NCI-H2171 treated with DMSO at 0.1 percent for 48 hours (cell line): ENCODE results near the gene MCMBP.
"Not testable (repeated sequence)": the region's sequence is repeated elsewhere in the genome, so short reads cannot be mapped to it uniquely, and the experiment has no call there.

Experiments used
- DNase-seq: peaks from one replicate; lab custom pipeline; 2025; lab: John Stamatoyannopoulos, UW

The MCMBP gene, protein sequence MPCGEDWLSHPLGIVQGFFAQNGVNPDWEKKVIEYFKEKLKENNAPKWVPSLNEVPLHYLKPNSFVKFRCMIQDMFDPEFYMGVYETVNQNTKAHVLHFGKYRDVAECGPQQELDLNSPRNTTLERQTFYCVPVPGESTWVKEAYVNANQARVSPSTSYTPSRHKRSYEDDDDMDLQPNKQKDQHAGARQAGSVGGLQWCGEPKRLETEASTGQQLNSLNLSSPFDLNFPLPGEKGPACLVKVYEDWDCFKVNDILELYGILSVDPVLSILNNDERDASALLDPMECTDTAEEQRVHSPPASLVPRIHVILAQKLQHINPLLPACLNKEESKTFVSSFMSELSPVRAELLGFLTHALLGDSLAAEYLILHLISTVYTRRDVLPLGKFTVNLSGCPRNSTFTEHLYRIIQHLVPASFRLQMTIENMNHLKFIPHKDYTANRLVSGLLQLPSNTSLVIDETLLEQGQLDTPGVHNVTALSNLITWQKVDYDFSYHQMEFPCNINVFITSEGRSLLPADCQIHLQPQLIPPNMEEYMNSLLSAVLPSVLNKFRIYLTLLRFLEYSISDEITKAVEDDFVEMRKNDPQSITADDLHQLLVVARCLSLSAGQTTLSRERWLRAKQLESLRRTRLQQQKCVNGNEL

DNA sequence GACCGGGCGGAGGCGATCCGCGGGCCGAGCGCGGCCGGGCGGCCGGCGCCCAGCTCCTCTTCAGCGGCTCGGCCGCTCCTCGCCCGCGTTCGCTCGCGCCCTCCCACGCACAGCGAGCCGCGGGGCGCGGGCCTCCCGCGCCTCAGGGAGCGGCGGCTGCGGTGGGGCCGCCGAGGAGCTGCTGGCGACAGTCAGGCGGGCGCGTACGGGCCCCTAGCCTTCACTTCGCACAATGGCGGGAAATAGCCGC, at the start of gene MCMBP:
Gene MCMBP (minus strand): TSS at position 234 of the 250 bp plus-strand sequence. CDS start 259 bp downstream, outside the sequence.
- DNase-seq = no peak

DNA sequence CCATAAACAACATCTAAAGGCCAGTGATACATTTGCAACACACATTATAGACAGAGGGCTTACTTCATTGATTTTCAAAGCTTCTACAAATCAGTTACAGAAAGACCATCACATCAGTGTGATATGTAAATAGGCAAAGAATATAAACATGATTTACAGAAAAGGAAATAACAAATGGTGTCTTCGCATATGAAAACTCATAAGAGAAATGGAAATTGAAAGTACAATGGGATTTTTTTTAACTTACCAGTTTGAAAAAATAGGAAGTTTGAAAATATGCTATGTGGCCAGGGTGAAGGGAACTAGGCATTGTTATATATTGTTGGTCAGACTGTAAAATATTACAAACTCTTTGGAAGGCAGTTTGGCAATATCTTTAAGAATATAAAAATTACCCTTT, 47.2 kb upstream of the MCMBP start:
- DNase-seq = no peak

DNA sequence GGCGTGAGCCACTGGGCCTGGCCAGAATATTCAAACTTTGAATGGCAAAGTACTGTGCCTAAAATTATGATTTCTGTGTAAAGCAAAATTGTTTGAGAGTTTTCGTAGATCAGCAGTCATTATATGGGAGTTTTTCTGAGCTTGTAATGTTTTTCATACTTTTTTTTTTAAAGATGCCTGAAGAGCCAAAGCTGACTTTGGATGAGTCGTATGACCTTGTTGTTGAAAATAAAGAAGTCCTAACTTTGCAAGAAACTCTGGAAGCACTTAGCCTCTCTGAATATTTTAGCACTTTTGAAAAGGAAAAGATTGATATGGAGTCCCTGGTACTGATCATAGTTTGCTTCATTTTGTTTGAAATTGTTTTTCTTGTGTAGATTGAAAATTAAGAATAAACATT, 46.6 kb upstream of the MCMBP start:
- no peak for DNase-seq

DNA sequence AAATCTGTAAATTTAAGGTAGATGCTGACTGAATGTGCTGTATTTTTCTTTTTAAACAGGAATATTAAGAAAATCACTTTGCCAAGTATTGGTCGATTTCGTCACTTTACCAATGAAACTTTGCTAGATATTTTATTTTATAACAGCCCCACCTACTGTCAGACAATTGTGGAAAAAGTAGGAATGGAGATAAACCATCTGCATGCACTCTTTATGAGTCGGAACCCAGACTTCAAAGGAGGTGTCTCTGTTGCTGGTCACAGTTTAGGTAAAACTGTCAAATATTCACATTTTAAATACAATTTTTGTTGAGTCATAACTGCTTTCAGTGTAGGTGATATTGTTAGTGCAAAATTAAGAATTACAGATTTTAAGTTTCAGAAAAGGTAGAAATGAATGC, 45.1 kb upstream of the MCMBP start:
- no peak for DNase-seq

DNA sequence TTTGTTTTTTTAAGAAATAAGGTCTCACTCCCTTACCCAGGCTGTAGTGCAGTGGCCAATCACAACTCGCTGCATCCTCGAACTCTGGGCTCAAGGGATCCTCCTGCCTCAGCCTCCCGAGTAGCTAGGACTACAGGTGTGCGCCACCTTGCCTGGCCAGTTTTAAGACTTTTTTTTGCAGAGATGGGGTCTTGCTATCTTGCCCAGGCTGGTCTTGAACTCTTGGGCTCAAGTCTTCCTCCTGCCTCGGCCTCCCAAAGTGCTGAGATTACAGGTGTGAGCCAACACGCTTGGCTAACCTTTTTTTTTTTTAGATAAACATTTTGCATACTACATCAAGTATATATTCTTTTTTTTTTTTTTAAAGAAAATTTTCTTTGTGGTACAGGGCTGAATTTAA, 38.0 kb upstream of the MCMBP start:
- DNase-seq = no peak

DNA sequence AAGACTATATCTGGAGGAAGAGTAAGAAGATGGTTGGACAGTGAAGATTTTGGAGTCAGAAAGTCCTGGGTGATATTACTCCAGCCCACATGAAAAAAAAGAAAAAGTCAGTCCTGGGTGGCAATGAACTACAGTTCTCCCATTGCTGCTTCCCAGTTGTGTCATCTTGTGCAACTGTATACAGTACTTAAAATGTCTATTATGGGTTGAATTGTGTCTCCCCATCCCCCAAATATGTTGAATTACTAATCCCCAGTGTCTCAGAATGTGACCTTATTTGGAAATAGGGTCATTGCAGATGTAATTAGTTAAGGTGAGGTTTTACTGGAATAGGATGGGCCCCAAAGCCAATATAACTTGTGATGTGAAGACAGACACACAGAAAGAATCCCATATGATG, 35.5 kb upstream of the MCMBP start:
- DNase-seq = no peak

DNA sequence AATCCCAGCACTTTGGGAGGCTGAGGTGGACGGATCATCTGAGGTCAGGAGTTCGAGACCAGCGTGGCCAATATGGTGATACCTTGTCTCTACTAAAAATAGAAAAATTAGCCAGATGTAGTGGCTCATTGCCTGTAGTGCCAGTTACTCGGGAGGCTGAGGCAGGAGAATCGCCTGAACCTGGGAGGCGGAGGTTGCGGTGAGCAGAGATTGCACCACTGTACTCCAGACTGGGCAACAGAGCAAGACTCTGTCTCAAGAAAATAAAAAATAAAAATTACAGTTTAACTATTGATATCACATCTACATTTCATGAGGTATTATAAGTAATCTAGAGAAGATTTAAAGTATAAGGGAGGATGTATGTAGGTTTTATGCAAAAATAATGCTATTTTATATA, 35.1 kb upstream of the MCMBP start:
- DNase-seq = not testable (repeated sequence)

DNA sequence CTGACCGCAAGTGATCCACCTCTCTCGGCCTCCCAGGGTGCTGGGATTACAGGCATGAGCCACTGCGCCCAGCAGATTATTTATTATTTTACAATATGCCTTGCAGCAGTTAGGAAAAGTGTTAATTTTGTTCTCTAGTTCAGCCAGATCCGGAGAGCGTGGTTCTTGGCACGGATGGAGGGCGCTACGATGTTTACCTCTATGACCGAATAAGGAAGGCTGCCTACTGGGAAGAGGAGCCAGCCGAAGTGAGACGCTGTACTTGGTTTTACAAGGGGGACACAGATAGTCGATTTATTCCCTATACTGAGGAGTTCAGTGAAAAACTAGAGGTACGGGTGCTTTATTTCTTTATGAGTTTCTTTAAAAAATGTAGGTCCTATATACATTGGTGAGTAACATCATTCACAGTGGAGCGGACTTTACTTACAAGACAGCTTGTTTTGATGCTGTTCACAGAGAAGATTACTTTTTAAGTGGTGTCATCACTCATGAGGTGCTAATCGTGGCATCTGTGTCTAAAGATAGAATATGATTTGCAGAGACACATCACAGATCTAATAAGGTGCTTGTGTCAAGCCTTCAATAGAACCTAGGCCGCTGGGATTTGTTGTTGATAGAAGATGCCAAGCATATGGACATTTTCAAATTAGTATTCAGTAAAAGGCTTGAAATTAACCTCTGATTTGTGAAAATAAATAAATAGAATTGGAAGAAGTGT, 31.5 kb upstream of the MCMBP start:
- DNase-seq = no peak

DNA sequence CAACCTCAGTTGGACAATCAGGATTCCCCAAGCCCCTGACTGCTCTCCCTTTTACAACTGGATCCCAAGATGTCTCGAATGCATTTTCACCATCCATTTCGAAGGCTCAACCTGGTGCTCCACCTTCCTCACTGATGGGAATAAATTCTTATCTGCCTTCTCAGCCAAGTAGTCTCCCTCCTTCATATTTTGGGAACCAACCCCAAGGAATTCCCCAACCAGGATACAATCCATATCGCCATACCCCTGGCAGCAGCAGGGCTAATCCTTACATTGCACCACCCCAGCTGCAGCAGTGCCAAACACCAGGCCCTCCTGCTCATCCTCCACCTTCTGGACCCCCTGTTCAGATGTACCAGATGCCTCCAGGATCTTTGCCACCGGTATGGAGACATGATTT, 25.9 kb upstream of the MCMBP start:
- DNase-seq = no peak

DNA sequence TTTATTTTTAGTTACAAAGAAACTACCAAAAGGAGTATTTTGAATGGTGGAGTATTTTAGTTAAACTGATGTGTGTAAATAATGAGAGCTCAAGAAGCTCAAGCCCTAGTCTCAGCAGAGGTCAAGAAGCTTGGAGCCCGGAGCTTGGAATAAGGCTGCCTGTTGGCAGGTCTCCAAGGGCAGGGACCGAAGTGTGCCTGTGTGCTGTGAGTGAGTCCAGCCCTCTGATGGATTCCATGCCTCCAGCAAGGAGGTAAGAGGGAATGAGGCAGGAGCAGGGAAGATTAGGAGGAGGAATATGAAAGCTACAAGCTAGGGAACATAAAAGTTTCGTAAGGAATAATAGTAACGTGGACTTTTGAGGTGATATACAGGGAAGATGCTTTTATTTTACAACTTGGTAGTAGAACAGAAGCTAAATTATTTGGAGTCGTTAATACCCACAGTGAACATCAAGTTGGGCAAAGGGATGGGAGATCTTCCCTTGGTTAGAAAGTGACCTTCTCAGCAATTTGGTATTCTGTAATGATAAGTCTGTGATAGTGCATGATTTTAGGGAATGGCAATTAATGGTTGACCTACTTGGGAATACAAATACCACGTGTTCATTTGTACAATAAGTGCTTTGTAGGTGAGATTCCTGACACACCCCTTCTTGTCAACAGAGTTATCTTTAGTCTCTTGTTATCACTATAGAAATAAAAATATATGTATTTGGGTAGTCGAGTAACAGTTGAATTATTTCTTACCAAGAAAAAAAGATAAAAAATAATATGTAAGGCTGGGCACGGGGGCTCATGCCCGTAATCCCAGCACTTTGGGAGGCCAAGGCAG, 24.5 kb upstream of the MCMBP start:
- DNase-seq = no peak

DNA sequence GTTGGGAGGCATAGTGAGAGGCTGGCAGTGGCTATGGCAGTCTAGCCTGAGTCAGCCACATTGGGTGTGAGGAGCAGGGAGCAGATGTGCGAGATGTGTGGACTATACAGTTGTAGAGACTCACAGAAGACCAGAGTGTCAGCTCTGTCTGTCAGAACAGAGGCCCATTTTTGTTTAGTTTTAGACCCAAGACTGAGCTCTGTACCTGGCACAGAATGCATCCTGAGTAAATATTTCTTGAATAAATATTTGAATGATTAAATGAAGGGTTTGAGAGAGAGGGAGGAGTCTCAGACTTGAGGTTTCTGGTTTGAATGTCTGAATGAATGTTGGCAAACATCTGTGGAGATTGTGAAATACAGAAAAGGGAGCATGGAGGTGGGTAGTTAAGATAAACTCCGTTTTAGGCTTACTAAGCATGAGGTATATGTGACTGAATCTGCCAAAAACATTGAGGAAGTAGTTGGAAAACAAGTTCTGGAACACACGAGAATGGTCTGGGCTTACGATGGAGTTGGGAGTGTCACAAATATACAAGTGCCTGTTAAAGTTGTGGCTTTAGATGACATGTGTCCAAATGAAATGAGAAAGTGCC, 23.5 kb upstream of the MCMBP start:
- no peak for DNase-seq

DNA sequence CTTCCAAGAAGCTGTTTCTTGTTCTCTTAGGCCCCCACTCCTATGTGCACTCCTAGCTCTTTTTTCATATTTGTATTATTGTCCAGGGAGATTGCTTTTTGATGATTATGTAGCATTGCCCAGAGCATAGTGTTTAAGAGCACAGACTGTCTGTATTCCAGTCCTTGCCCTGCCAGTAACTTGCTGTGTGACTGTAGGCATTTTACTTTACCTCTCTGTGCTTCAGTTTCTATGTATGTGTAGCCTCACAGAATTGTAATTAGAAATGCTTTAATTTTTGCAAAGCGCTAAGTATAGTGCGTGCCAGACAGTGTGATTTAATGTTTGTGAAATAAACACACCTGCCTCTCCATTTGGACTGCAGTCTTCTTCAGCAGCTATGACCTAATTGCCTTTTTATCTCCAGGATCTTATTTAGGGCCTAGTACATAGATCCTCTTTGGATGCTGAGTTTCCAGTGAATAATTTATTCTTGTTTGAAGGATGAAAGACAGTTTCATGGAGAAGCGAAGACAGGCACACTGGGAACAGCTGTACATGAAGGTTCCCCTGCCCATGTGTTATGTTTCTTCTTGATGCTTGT, 21.3 kb upstream of the MCMBP start:
- no peak for DNase-seq

DNA sequence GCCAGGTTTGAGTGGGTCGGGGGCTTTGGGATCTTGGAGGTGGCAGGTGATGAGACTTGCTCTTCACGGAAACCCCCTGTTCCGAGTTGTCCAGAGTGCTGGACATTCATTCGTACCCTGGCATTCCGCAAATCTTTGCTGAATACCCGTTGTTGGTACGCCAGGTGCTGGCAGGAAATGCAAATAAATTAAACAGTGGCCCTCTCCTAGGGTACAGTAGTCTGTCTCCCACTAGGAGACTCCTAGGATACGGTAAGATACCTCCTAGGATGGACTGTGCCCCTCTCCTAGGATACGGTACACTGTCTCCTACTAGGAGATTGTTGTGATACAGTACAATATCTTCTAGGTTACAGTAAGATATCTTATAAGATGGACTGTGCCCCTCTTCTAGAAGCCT, 20.4 kb upstream of the MCMBP start:
- no peak for DNase-seq

DNA sequence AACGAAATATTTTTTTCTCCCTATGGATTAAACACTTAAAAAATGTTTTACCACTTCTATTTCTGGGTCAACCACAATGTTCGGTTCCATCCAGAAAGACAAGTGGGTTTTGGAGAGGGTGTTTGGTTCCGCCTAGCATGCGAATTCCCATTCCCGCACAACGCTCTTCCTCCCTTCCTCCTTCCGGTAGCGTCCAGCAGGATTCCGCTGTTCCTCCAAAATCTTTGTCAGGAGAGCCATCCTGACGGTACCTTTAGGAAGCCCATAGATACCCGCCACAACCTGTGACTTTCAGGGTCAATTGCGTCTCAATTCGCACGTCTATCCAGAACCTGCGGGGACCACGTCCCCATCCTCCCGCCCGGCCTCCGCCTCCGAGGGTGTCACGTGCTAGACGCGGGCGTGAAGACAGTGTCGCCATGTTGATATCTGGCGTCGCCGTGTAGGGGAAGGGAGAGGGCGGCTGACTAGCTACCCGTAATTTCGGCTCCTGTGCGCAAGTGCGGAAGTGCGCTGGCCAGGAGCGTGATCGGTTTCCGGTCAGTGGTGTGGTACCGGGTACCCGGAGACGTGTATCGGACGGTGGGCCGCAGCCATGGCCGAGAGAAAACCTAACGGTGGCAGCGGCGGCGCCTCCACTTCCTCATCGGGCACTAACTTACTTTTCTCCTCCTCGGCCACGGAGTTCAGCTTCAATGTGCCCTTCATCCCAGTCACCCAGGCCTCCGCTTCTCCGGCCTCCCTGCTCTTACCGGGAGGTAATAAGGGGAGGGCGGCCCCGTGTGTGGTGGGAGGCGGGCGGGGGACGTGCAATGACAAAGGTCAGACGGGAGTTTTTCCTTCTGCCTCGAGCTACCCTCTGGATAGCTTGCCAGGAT, 19.8 kb upstream of the MCMBP start, which contains the start of gene SEC23IP:
Gene SEC23IP (plus strand): TSS at position 543 of the 878 bp plus-strand sequence. CDS start 53 bp downstream, at position 596.
- peak; percentile 85 for DNase-seq

DNA sequence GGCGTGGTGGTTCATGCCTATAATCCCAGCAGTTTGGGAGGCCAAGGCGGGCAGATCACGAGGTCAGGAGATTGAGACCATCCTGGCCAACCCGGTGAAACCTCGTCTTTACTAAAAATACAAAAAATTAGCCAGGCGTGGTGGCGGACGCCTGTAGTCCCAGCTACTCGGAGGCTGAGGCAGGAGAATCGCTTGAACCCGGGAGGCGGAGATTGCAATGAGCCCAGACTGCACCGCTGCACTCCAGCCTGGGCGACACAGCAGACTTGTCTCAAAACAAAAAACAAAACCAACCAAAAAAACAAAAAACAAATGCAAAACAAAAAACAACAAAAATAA, 19.2 kb upstream of the MCMBP start:
- DNase-seq = not testable (repeated sequence)

DNA sequence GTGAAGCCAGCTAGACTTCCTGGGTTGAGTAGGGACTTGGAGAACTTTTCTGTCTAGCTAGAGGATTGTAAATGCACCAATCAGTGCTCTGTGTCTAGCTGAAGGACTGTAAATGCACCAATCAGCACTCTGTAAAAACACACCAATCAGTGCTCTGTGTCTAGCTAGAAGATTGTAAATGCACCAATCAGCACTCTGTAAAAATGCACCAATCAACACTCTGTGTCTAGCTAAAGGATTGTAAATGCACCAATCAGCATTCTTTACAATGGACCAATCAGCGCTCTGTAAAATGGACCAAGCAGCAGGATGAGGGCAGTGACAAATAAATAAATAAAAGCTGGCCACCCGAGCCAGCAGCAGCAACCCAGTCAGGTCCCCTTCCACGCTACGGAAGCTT, 17.7 kb upstream of the MCMBP start:
- DNase-seq = not testable (repeated sequence)

DNA sequence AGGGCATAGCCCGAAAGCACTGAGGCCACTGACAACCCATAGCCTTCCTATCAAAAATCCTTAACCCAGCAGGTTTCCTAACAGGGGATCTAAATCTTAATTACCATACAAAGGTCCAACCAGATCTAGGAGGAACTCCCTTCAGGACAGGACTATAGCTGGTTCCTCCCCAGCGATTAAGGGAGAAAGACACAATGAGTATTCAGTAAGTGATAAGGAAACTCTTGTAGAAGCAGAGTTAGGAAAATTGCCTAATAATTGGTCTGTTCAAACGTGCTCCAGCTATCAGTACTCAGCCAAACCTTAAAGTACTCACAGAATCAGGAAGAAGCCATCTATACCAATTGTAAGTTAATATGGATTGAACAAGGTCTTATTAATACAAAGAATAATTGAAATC, 16.6 kb upstream of the MCMBP start:
- not testable (repeated sequence) for DNase-seq

DNA sequence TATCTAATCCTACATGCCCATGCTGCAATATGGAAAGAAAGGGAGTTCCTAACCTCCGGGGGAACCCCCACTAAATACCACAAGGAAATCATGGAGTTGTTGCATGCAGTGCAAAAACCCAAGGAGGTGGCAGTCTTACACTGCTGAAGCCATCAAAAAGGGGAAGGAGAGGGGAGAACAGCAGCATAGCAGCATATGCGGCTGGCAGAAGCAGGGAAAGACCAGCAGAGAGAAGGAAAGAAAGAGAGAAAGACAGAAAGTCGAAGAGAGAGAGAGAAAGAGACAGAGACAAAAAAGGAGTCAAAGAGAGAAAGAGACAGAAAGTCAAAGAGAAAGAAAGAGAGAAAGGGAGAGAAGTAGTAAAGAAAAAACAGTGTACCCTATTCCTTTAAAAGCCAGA, 16.1 kb upstream of the MCMBP start:
- not testable (repeated sequence) for DNase-seq

DNA sequence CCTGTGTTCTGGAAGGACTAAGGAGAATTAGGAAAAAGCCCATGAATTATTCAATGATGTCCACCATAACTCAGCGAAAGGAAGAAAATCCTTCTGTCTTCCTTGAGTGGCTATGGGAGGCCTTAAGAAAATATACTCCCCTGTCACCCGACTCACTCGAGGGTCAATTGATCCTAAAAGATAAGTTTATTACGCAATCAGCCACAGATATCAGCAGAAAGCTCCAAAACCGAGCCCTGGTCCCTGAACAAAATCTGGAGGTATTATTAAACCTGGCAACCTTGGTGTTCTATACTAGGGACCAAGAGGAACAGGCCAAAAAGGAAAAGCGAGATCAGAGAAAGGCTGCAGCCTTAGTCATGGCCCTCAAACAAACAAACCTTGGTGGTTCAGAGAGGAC, 13.4 kb upstream of the MCMBP start:
- not testable (repeated sequence) for DNase-seq

DNA sequence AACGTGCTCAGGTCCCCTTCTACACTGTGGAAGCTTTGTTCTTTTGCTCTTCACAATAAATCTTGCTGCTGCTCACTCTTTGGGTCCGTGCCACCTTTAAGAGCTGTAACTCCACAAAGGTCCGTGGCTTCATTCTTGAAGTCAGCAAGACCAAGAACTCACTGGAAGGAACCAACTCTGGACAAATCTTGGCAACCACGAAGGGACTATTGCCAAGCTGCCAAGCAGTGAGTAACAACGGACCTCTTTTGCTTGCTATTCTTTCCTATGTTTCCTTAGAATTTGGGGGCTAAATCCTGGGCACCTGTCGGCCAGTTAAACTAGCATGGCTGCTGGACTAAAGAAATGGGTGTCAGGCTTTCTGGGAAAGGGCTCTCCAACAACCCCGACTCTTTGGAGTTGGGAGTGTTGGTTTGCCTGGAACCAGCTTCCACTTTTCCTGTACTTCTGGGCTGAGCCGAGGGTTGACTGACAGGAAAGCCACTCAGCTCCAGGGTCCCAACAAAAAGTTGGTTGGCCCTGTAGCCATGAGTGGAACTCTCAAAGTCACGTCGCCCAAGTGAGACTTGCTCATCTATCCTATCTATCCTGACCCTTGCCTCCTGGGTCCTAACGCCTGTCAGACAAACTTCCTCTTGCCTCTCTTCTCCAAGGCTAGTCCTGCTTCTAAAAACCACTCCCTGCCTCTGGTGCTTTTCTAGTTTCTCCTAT, 11.4 kb upstream of the MCMBP start:
- not testable (repeated sequence) for DNase-seq
